Smooth muscle cell (in vitro differentiated cells): Measurements from ENCODE around the gene NRG3. TPM values are rescaled to one million over a fixed set of nuclear protein-coding genes. Genes with fewer than 3 reads are reported as not detected.

Experiments
- DNase-seq: peaks from one replicate; lab custom pipeline; 2025; ENCODE audit not compliant: unreplicated experiment; lab: John Stamatoyannopoulos, UW
- H2AFZ ChIP-seq: fragments of 200-600 bp; sonication (generic); 2 replicates; pipeline ENCODE4 v1.6.0; 2016; ENCODE audit warnings: antibody characterized with exemption, low read depth, mild to moderate bottlenecking
- H3F3A ChIP-seq: fragments of 200-600 bp; sonication (generic); 2 replicates; pipeline ENCODE4 v1.6.0; 2017; ENCODE audit warnings: antibody characterized with exemption, low read depth
- H3K27ac ChIP-seq: fragments of 200-600 bp; sonication (generic); 2 replicates; pipeline ENCODE4 v1.5.1; 2016; ENCODE audit warnings: low read depth, mild to moderate bottlenecking
- H3K27me3 ChIP-seq: fragments of 200-600 bp; sonication (generic); 2 replicates; pipeline ENCODE4 v1.6.1; 2016; ENCODE audit warnings: low read depth, mild to moderate bottlenecking
- H3K36me3 ChIP-seq: fragments of 200-600 bp; sonication (generic); 2 replicates; pipeline ENCODE4 v1.5.1; 2016; ENCODE audit warnings: low read depth
- H3K4me1 ChIP-seq: fragments of 200-600 bp; sonication (generic); 2 replicates; pipeline ENCODE4 v1.5.1; 2016; ENCODE audit warnings: low read depth
- H3K4me2 ChIP-seq: fragments of 200-600 bp; sonication (generic); 2 replicates; pipeline ENCODE4 v1.6.0; 2016; ENCODE audit warnings: mild to moderate bottlenecking
- H3K4me3 ChIP-seq: fragments of 200-600 bp; sonication (generic); 2 replicates; pipeline ENCODE4 v1.5.1; 2016; ENCODE audit warnings: mild to moderate bottlenecking
- H3K79me2 ChIP-seq: fragments of 200-600 bp; sonication (generic); 2 replicates; pipeline ENCODE4 v1.6.0; 2016; ENCODE audit warnings: low read depth, mild to moderate bottlenecking
- H3K9ac ChIP-seq: fragments of 200-600 bp; sonication (generic); 2 replicates; pipeline ENCODE4 v1.6.0; 2016; ENCODE audit warnings: low read depth
- H3K9me3 ChIP-seq: fragments of 200-600 bp; sonication (generic); replicated peaks from 2 replicates; pipeline ENCODE4 v1.5.1; 2016; ENCODE audit warnings: low read depth
- H4K20me1 ChIP-seq: fragments of 200-600 bp; sonication (generic); 2 replicates; pipeline ENCODE4 v1.6.0; 2016; ENCODE audit warnings: low read depth
- CTCF ChIP-seq: fragments of 200-600 bp; sonication (generic); IDR thresholded peaks from 2 replicates; pipeline ENCODE4 v1.5.1; 2017; ENCODE audit warnings: borderline replicate concordance, mild to moderate bottlenecking, antibody characterized with exemption; ENCODE audit not compliant: insufficient read depth, poor library complexity, severe bottlenecking
- WGBS: methylation state at CpG from one replicate; pipeline ENCODE4 v1.1.7; 2016; ENCODE audit warnings: low lambda C conversion rate; 5-methylcytosine and 5-hydroxymethylcytosine counted together
- polyA plus RNA-seq: library from polyadenylated mRNA; unstranded; fragments of >200 nt; fragmentation: Nextera tagmentation; extraction: Ambion mirVana; gene quantifications from 2 replicates; pipeline ENCODE4 v1.2.1, GENCODE V29; 2016
- total RNA-seq: library from RNA; depleted of rRNA; stranded (reverse); fragments of >200 nt; gene quantifications from 2 replicates; pipeline ENCODE4 v1.2.3, GENCODE V29; 2014

The NRG3 gene
- total and polyA plus RNA-seq, 2 experiments from 2014 or later = 4.0 to 4.8 TPM

DNA sequence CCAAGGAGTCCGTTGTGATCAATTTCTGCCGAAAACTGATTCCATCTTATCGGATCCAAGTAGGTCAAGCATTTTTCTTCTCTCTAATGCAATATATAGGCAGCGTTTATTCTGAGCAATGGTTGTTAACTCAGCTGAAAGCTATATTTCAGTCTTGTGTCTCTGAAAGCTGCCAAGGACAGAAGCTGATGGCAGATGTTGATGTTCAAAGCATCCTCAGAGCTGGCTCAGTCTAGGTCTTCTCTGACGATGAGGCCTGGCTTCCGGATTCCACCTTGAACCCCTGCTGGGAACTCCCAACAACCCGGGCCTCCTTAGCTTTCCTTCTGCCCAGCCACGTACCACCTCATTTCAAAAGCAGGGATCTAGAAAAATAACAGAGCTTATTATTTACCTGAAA is 863.6 kb downstream of the NRG3 start:
- no peak overlapping the region for H3K4me2 ChIP-seq
- no peaks in the 10 kb centered on the region for H3K79me2 ChIP-seq
- H2AFZ ChIP-seq = no peak overlapping the region
- no peak overlapping the region for H3K4me3 ChIP-seq
- H3K36me3 ChIP-seq = no peaks in the 10 kb centered on the region
- DNase-seq = no peak
- WGBS = 88% methylated on average over 8 of the region's 8 CpGs
- H3K9ac ChIP-seq = no peak overlapping the region
- H3K27ac ChIP-seq = no peak overlapping the region
- peaks cover 8% of the 10 kb centered on the region for H3K4me1 ChIP-seq
- no peaks in the 10 kb centered on the region for H3F3A ChIP-seq
- no peaks in the 10 kb centered on the region for H3K9me3 ChIP-seq
- TF ChIP-seq CTCF = no peak
- no peaks in the 10 kb centered on the region for H4K20me1 ChIP-seq
- H3K27me3 ChIP-seq = no peaks in the 10 kb centered on the region

DNA sequence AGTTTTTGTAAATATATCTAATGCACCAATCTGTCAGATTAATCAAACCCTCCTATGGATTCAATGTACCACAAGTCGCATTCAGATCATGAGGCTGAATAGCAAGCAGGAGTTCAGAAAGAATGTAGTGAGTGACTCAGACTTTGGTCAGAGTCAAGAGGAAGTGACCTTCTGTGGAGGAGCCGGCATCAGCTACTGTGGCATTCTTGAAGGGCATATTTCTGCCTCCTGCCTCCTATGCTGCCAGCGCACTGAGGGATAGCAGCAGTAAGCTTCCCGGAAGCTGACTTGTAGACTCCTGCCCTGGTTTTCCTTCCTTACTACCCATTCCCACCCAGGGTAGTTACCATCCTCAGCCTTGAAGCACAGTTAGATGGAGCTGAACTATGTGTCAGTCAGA is 867.5 kb downstream of the NRG3 start:
- peak overlapping the region; percentile 18 for H2AFZ ChIP-seq
- TF ChIP-seq CTCF = no peak
- no peaks in the 10 kb centered on the region for H3K79me2 ChIP-seq
- DNase-seq = no peak
- no peak overlapping the region for H3K9ac ChIP-seq
- H3K27ac ChIP-seq = peak overlapping the region; percentile 7
- H3K9me3 ChIP-seq = no peaks in the 10 kb centered on the region
- H4K20me1 ChIP-seq = no peaks in the 10 kb centered on the region
- no peak overlapping the region for H3K4me3 ChIP-seq
- H3K4me2 ChIP-seq = peak overlapping the region; percentile 27
- H3F3A ChIP-seq = no peaks in the 10 kb centered on the region
- H3K27me3 ChIP-seq = no peaks in the 10 kb centered on the region
- H3K4me1 ChIP-seq = peaks cover 8% of the 10 kb centered on the region
- 44% methylated on average over 4 of the region's 4 CpGs for WGBS
- H3K36me3 ChIP-seq = no peaks in the 10 kb centered on the region

DNA sequence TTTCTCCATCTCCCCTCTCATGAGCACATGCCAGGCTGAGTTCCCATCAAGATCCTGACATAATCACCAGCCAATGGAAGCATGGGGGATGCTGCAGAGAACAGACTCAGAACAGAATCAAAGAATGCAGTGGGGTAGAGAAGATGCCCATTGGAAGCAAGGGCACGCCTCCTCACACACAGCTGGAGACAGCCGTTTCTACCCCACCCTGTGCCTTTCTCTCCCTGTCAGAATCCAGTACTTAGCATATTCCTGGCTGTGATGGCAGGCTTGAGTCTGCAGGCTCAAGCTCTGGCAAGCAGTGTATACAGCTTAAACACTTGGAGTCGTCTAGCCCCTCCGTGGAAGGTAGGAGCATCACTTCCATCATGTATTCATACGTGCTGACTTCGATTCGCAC is 867.9 kb downstream of the NRG3 start:
- H3F3A ChIP-seq = no peaks in the 10 kb centered on the region
- H3K27me3 ChIP-seq = no peaks in the 10 kb centered on the region
- H3K4me3 ChIP-seq = no peak overlapping the region
- no peaks in the 10 kb centered on the region for H3K36me3 ChIP-seq
- H3K27ac ChIP-seq = no peak overlapping the region
- H2AFZ ChIP-seq = peak overlapping the region; percentile 18
- H3K9me3 ChIP-seq = no peaks in the 10 kb centered on the region
- 87% methylated on average over 7 of the region's 7 CpGs for WGBS
- H4K20me1 ChIP-seq = no peaks in the 10 kb centered on the region
- peaks cover 8% of the 10 kb centered on the region for H3K4me1 ChIP-seq
- no peak for TF ChIP-seq CTCF
- no peak overlapping the region for H3K4me2 ChIP-seq
- DNase-seq = no peak
- no peaks in the 10 kb centered on the region for H3K79me2 ChIP-seq
- H3K9ac ChIP-seq = no peak overlapping the region

GRCh38 chr10:82750538-82750937 is 875.5 kb downstream of the NRG3 start:
- Histone ChIP-seq H3K4me1 (no peaks in the 10 kb centered on the region), H3K79me2 (no peaks in the 10 kb centered on the region), H4K20me1 (no peaks in the 10 kb centered on the region), H3K4me3 (no peak overlapping the region), H2AFZ (no peak overlapping the region), H3K4me2 (no peak overlapping the region), H3K36me3 (no peaks in the 10 kb centered on the region), H3K9ac (no peak overlapping the region), H3K27ac (no peak overlapping the region), H3K27me3 (no peaks in the 10 kb centered on the region), H3F3A (no peaks in the 10 kb centered on the region), H3K9me3 (no peaks in the 10 kb centered on the region)
- no peak for TF ChIP-seq CTCF
- no peak for DNase-seq
